NCI-H774 (cell line): ENCODE results near the gene RYK.
"Not testable (repeated sequence)": the region's sequence is repeated elsewhere in the genome, so short reads cannot be mapped to it uniquely, and the experiment has no call there.

Source experiments
- DNase-seq: peaks from one replicate; lab custom pipeline; 2025; lab: John Stamatoyannopoulos, UW

The RYK gene

GRCh38 chr3:134250717-134251220 lies at the start of gene RYK:
Gene RYK (minus strand): TSS chr3:134250859. CDS start chr3:134250654, 205 bp downstream.
- DNase-seq: peak; percentile 87

GRCh38 chr3:134299888-134300206 lies 49.2 kb upstream of the RYK start:
- no peak for DNase-seq

- peak; percentile 4 for DNase-seq
Measured at GRCh38 chr3:134299185-134299887, 48.7 kb upstream of the RYK start.

GRCh38 chr3:134298249-134298648 lies 47.6 kb upstream of the RYK start:
- DNase-seq: no peak

GRCh38 chr3:134296616-134297015 lies 46.0 kb upstream of the RYK start:
- no peak for DNase-seq

GRCh38 chr3:134295930-134296329 lies 45.3 kb upstream of the RYK start:
- no peak for DNase-seq

- no peak for DNase-seq
Measured at GRCh38 chr3:134294302-134295280, 43.9 kb upstream of the RYK start.

- DNase-seq: no peak
Measured at GRCh38 chr3:134291319-134292254, 40.9 kb upstream of the RYK start.

- no peak for DNase-seq
Measured at GRCh38 chr3:134287512-134287911, 36.9 kb upstream of the RYK start.

GRCh38 chr3:134284438-134284837 lies 33.8 kb upstream of the RYK start:
- DNase-seq: no peak

GRCh38 chr3:134282659-134283047 lies 32.0 kb upstream of the RYK start:
- no peak for DNase-seq

- no peak for DNase-seq
Measured at GRCh38 chr3:134281912-134282658, 31.4 kb upstream of the RYK start.

GRCh38 chr3:134279466-134279865 lies 28.8 kb upstream of the RYK start:
- no peak for DNase-seq

GRCh38 chr3:134277066-134277660 lies 26.5 kb upstream of the RYK start:
- DNase-seq: no peak

- DNase-seq: no peak
Measured at GRCh38 chr3:134276086-134276485, 25.4 kb upstream of the RYK start.

GRCh38 chr3:134275110-134275509 lies 24.5 kb upstream of the RYK start:
- DNase-seq: not testable (repeated sequence)

- no peak for DNase-seq
Measured at GRCh38 chr3:134274571-134274970, 23.9 kb upstream of the RYK start.

- DNase-seq: no peak
Measured at GRCh38 chr3:134267996-134268395, 17.3 kb upstream of the RYK start.

- DNase-seq: no peak
Measured at GRCh38 chr3:134260987-134261386, 10.3 kb upstream of the RYK start.

GRCh38 chr3:134258761-134259347 lies 8.2 kb upstream of the RYK start:
- no peak for DNase-seq
